Activated T-helper 2 cell treated with anti-CD3 and anti-CD28 coated beads, Interferon-gamma antibody, Interleukin-2, Interleukin-4, amounts not matched to agents 10 μg/mL and 5 μg/mL and 100 μg/mL, durations not matched to agents 14 hours and 24 hours and 36 hours (primary cell): Measurements from ENCODE around the gene B3GNT3. TPM values are rescaled to one million over a fixed set of nuclear protein-coding genes. Genes with fewer than 3 reads are reported as not detected.
"Not testable (repeated sequence)": the region's sequence is repeated elsewhere in the genome, so short reads cannot be mapped to it uniquely, and the experiment has no call there.

Source experiments
- DNase-seq: peaks from one replicate; pipeline ENCODE4 v3.0.0; 2021; ENCODE audit warnings: low spot score
- H3K27ac Mint-ChIP-seq: one replicate; pipeline ENCODE4 v1.8.0; 2021; ENCODE audit warnings: mixed read lengths
- H3K27me3 Mint-ChIP-seq: one replicate; pipeline ENCODE4 v1.8.0; 2021; ENCODE audit warnings: low read depth, mixed read lengths
- H3K36me3 Mint-ChIP-seq: one replicate; pipeline ENCODE4 v1.8.0; 2021; ENCODE audit warnings: low read depth, mixed read lengths
- H3K4me1 Mint-ChIP-seq: one replicate; pipeline ENCODE4 v1.8.0; 2021; ENCODE audit warnings: low read depth, mixed read lengths
- H3K4me3 Mint-ChIP-seq: one replicate; pipeline ENCODE4 v1.8.0; 2021; ENCODE audit warnings: low read depth, mild to moderate bottlenecking, moderate library complexity, mixed read lengths
- H3K9me3 Mint-ChIP-seq: one replicate; pipeline ENCODE4 v1.8.0; 2021; ENCODE audit warnings: mixed read lengths
- intact Hi-C: fragments of 100-400 bp; cut with micrococcal nuclease; formaldehyde crosslinking; loops from one replicate; pipeline ENCODE4 v1.15.1; 2023
- total RNA-seq: library from RNA; stranded (reverse); gene quantifications from 2 replicates; pipeline ENCODE4 v1.2.3, GENCODE V29; 2022

B3GNT3 gene
- total RNA-seq, 1 donor from 2014 or later: not detected

DNA sequence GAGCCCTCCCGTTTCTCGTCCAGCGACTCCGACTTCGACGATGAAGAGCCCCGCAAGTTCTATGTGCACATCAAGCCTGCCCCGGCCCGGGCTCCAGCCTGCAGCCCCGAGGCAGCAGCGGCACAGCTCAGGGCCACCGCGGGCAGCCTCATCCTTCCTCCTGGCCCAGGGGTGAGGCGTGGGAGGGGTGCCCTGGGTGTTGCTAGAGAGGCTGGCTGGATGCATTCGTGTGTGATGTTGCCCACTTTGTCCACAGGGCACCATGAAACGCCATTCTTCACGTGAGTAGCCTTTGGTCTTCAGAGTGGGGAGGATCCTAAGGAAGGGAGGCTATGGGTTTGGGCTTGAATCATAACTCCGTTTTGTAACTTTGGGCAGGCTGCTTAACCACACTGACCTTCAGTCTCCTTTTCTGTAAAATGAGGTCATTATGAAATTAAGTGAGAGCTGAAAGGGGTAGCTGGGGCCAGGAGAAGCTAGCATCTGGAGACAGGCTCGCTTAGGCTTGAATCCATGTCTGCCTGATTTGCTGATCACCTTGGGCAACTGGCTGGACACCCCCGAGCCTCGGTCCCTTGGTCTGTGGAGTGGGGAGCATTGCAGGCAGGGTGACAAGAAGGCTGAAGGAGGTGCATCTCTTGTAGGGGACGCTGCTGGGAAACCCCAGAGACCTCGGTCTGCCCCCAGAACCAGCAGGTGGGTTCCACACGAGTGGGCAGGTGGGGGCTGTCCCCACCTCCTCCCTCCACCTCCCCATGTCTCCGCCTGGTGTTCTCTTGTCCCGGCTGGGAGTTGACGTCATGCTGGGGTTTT lies 18.7 kb upstream of the B3GNT3 start:
- H3K36me3 Mint-ChIP-seq: peaks cover 68% of the 10 kb centered on the region
- H3K27ac Mint-ChIP-seq: peak overlapping the region; percentile 38
- no peak overlapping the region for H3K4me3 Mint-ChIP-seq
- intact Hi-C loops: loop anchor here (5.0 kb wide), 1 partner anchor 59 kb away; the partner anchor contains the start of gene MAP1S
- no peak for DNase-seq
- H3K9me3 Mint-ChIP-seq: no peaks in the 10 kb centered on the region
- peaks cover 12% of the 10 kb centered on the region for H3K4me1 Mint-ChIP-seq
- no peaks in the 10 kb centered on the region for H3K27me3 Mint-ChIP-seq

- H3K27ac Mint-ChIP-seq, H3K9me3 Mint-ChIP-seq, H3K4me3 Mint-ChIP-seq, H3K27me3 Mint-ChIP-seq, DNase-seq: not testable (repeated sequence)
- peaks cover 12% of the 10 kb centered on the region for H3K4me1 Mint-ChIP-seq
- intact Hi-C loops: loop anchor here (5.0 kb wide), 1 partner anchor 61 kb away; the partner anchor contains the start of gene MAP1S
- peaks cover 65% of the 10 kb centered on the region for H3K36me3 Mint-ChIP-seq
Observed at GRCh38 chr19:17777840-17778239, 17.1 kb upstream of the B3GNT3 start.

- H3K9me3 Mint-ChIP-seq: no peaks in the 10 kb centered on the region
- H3K27me3 Mint-ChIP-seq: no peaks in the 10 kb centered on the region
- H3K36me3 Mint-ChIP-seq: peaks cover 61% of the 10 kb centered on the region
- intact Hi-C loops: loop anchor here (5.0 kb wide), 1 partner anchor 61 kb away; the partner anchor contains the start of gene MAP1S
- H3K27ac Mint-ChIP-seq: no peak overlapping the region
- H3K4me1 Mint-ChIP-seq: peaks cover 12% of the 10 kb centered on the region
- DNase-seq: peak; percentile 12
- H3K4me3 Mint-ChIP-seq: no peak overlapping the region
Observed at GRCh38 chr19:17778251-17778967, 16.5 kb upstream of the B3GNT3 start.

DNA sequence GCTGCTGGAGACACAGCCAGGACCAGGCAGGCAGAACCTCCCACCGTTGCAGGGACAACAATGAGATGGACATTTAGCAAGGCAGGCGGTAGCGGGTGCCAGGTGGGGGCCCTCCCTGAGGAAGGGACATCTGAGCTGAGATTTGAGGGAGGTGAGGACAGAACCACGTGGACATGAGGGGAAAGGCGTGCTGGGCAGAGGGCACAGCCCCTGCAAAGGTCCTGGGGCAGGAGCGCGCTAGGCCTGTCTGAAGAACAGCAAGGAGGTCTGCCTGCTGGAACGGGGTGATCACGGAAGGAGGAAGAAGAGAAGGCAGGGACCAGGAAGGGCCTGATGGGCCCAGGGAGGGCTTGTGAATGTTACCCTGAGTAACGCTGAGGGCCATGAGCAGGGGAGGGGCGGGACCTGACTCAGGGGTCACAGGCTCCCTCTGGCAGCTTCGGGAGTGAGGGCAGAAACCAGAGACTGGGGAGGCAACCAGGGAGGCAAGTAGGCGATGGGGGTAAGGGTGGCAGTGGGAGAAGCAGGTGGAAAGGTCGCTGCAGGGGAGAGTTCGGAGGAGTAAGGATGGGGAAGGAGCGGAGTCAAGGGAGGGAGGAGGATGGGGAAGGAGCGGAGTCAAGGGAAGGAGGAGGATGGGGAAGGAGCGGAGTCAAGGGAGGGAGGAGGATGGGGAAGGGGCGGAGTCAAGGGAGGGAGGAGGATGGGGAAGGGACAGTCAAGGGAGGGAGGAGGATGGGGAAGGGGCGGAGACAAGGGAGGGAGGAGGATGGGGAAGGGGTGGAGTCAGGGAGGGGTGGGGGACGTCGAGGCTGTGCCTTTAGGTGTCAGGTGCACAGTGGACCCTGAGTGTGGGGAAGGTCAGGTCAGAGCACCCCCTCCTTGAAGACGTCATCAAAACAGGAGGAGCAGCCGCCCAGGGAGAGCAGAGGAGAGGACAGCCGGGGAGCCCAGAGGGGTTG lies 15.7 kb upstream of the B3GNT3 start:
- DNase-seq: no peak
- Mint-ChIP-seq H3K27ac (no peak overlapping the region), H3K4me1 (peaks cover 13% of the 10 kb centered on the region), H3K27me3 (no peaks in the 10 kb centered on the region), H3K36me3 (peaks cover 62% of the 10 kb centered on the region), H3K9me3 (no peaks in the 10 kb centered on the region), H3K4me3 (no peak overlapping the region)
- intact Hi-C loops: loop anchor here (5.0 kb wide), 1 partner anchor 62 kb away; the partner anchor contains the start of gene MAP1S

- peaks cover 53% of the 10 kb centered on the region for H3K36me3 Mint-ChIP-seq
- no peak overlapping the region for H3K4me3 Mint-ChIP-seq
- no peak for DNase-seq
- no peaks in the 10 kb centered on the region for H3K27me3 Mint-ChIP-seq
- intact Hi-C loops: loop anchor here (5.0 kb wide), 1 partner anchor 77 kb away; the partner anchor contains the start of gene RPL18A
- no peaks in the 10 kb centered on the region for H3K9me3 Mint-ChIP-seq
- H3K27ac Mint-ChIP-seq: no peak overlapping the region
- H3K4me1 Mint-ChIP-seq: peaks cover 12% of the 10 kb centered on the region
Observed at GRCh38 chr19:17780781-17781180, 14.2 kb upstream of the B3GNT3 start.

GRCh38 chr19:17783721-17784120 lies 11.2 kb upstream of the B3GNT3 start:
- H3K27me3 Mint-ChIP-seq, H3K4me1 Mint-ChIP-seq, H3K9me3 Mint-ChIP-seq, H3K4me3 Mint-ChIP-seq, H3K27ac Mint-ChIP-seq, DNase-seq: not testable (repeated sequence)
- intact Hi-C loops: loop anchor here (2.0 to 5.0 kb wide), 2 partner anchors 74 to 79 kb away; partner anchors contain the start of gene RPL18A
- peaks cover 49% of the 10 kb centered on the region for H3K36me3 Mint-ChIP-seq

DNA sequence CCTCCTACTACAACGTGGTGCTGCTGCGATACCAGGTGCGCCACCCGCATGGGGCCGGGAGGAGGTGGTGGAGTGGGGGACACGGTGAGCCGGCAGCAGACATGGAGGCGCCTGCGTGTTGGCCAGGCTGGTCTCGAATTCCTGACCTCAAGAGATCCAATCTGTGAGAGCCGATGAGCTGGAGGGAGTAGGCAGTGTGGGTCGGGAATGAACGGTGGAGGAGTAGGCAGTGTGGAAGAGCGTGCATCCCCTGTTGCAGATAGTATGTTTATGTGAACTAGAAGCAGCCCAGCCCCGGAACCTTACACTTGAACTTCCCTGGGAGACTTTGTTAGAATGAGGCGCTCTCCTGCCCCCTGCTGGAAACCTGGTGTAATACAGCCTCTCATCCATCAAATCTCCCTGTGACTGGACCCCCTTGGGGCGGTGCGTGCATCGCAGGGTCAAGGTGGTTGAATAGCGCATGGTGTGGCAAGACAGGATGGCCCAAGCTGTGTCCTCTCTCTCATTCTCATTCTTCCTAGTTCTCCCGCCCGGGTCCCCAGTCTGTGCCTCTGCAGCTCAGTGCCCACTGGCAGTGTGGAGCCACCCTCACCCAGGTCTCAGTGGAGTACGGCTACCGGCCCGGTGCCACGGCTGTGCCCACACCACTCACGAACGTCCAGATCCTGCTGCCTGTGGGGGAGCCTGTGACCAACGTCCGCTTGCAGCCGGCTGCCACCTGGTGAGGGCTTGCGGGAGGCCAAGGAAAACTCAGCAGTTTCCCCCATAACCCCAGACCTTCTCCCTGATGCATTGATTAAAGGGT lies 10.5 kb upstream of the B3GNT3 start:
- no peak overlapping the region for H3K4me3 Mint-ChIP-seq
- DNase-seq: peak; percentile 59
- peaks cover 49% of the 10 kb centered on the region for H3K36me3 Mint-ChIP-seq
- H3K27ac Mint-ChIP-seq: no peak overlapping the region
- intact Hi-C loops: loop anchor here (2.0 to 5.0 kb wide), 2 partner anchors 73 to 80 kb away; partner anchors contain the start of gene RPL18A
- H3K9me3 Mint-ChIP-seq: no peaks in the 10 kb centered on the region
- peaks cover 3% of the 10 kb centered on the region for H3K4me1 Mint-ChIP-seq
- no peaks in the 10 kb centered on the region for H3K27me3 Mint-ChIP-seq

GRCh38 chr19:17787274-17787913 lies 7.5 kb upstream of the B3GNT3 start:
- H3K27ac Mint-ChIP-seq: no peak overlapping the region
- intact Hi-C loops: no loop called here
- H3K9me3 Mint-ChIP-seq: no peaks in the 10 kb centered on the region
- no peak for DNase-seq
- H3K4me1 Mint-ChIP-seq: peaks cover 10% of the 10 kb centered on the region
- no peak overlapping the region for H3K4me3 Mint-ChIP-seq
- H3K27me3 Mint-ChIP-seq: no peaks in the 10 kb centered on the region
- peaks cover 38% of the 10 kb centered on the region for H3K36me3 Mint-ChIP-seq

DNA sequence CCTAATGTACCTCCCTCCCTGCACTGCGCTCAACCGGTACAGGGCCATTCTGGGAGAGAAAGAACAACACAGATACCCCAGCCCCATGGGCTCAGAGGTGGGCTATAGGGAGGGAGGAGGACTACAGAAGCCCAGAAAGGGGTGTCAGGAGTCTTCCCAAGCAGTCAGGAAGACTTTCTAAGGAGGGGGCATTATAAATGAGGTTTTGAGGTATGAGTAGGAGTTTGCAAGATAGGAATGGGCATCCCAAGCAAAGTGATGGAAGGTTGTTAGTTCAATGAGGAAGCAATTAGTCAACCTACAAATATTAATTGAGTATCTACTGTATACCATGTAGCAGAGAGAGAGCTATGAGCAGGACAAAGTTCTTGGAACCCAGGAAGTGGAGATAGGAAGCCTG lies 6.3 kb upstream of the B3GNT3 start:
- intact Hi-C loops: no loop called here

DNA sequence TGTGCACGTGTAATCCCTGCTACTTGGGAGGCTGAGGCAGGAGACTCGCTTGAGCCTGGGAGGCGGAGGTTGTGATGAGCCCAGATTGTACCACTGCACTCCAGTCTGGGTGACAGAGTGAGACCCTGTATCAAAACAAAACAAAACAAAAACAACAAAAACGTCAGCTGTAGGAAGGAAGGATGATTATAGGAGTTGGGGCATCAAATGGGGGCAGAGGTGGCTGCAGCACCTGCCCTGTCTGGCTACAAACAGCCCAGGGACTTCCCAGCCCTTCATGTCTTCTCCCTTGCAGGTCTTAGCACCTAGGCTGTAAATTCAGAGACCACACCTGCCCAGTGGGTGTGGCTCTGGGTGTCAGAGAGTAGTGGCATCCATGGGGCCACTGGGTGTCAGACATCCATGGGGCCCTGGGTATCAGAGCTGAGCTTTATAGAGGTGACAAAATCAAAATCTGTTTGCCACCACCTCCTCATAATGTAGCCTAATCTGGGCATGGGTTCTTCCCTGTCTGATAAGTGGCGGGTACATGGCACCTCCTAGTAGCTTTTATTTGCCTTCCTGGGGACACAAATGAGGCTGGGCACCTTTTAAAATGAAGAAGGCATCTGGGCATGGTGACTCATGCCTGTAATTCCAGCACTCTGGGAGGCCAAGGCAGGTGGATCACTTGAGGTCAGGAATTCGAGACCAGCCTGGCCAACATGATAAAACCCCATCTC lies 4.7 kb upstream of the B3GNT3 start:
- Mint-ChIP-seq H3K27ac (no peak overlapping the region), H3K27me3 (peaks cover 11% of the 10 kb centered on the region), H3K36me3 (peaks cover 21% of the 10 kb centered on the region), H3K4me1 (peaks cover 12% of the 10 kb centered on the region), H3K9me3 (no peaks in the 10 kb centered on the region), H3K4me3 (no peak overlapping the region)
- no peak for DNase-seq
- intact Hi-C loops: no loop called here

More for the DNA sequence above, 6.3 kb upstream of the B3GNT3 start:
- peaks cover 10% of the 10 kb centered on the region for H3K4me1 Mint-ChIP-seq
- no peak for DNase-seq
- no peak overlapping the region for H3K4me3 Mint-ChIP-seq
- peaks cover under 1% of the 10 kb centered on the region for H3K27me3 Mint-ChIP-seq
- peaks cover 33% of the 10 kb centered on the region for H3K36me3 Mint-ChIP-seq
- H3K9me3 Mint-ChIP-seq: no peaks in the 10 kb centered on the region
- no peak overlapping the region for H3K27ac Mint-ChIP-seq

DNA sequence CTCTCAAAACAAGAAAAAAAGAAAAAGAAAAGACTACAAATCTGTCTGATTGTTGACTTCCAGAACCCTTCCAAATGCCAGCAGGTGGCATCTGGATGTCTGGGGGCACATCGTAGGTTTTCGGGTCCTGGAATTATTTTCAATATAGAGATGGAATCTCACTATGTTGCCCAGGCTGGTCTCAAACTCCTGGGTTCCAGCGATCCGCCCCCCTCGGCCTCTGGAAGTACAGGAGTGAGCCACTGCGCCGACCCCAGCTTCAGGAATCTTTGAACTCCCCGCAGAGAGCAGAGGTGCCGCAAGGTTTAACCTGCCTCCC lies 567 bp upstream of the B3GNT3 start:
- Mint-ChIP-seq H3K36me3 (no peaks in the 10 kb centered on the region), H3K4me1 (peaks cover 15% of the 10 kb centered on the region), H3K27me3 (peaks cover 16% of the 10 kb centered on the region), H3K27ac (no peak overlapping the region), H3K9me3 (no peaks in the 10 kb centered on the region), H3K4me3 (no peak overlapping the region)
- DNase-seq: no peak
- intact Hi-C loops: no loop called here
